Transverse colon (tissue), 4 donors: ENCODE data around the gene PTPN2.

Experiments used
- POLR2AphosphoS5 ChIP-seq, 3 donors: sonication (generic); formaldehyde crosslinking; IDR thresholded peaks; one replicate each; pipeline ENCODE4 v1.6.1; 2016; ENCODE audit warnings: antibody characterized with exemption in 3 of 3
- TF ChIP-seq, protein P1 (sequence below), 5 experiments: fragments of 200-600 bp in 3 of 5; fragments of 450-650 bp in 2 of 5; sonication (generic) in 3 of 5; IDR thresholded peaks; 1 replicate in 2 of 5; 2 replicates in 3 of 5; pipeline ENCODE4 v1.5.1; 2016 to 2017; ENCODE audit warnings: antibody characterized with exemption in 5 of 5, inconsistent platforms in 3 of 5, mild to moderate bottlenecking in 2 of 5, moderate library complexity in 1 of 5

DNA sequence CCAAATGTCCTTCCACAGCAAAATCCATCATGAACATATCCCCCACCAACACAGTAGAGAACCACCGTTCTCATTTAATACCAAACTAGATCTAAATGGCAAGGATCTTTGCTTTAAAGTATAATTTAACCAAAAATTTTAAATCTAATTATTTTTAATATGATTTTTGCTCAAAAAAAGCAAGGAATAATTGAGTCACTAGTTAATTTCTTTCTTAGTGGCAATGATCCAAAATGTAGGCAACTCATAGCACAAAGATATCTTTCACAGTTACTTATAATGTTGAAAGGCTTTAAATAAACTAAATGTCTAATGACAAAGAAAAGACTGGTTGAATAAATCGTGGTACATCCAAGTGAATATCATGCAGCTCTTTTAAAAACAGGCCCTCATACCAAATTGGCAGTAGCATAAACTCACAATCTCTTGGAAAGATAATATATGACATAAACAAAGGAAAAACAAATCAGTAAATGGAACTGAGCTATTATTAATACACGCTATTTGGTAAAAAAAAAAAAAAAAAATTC is 20.3 kb downstream of the PTPN2 start:
- TF ChIP-seq, protein P1, sequence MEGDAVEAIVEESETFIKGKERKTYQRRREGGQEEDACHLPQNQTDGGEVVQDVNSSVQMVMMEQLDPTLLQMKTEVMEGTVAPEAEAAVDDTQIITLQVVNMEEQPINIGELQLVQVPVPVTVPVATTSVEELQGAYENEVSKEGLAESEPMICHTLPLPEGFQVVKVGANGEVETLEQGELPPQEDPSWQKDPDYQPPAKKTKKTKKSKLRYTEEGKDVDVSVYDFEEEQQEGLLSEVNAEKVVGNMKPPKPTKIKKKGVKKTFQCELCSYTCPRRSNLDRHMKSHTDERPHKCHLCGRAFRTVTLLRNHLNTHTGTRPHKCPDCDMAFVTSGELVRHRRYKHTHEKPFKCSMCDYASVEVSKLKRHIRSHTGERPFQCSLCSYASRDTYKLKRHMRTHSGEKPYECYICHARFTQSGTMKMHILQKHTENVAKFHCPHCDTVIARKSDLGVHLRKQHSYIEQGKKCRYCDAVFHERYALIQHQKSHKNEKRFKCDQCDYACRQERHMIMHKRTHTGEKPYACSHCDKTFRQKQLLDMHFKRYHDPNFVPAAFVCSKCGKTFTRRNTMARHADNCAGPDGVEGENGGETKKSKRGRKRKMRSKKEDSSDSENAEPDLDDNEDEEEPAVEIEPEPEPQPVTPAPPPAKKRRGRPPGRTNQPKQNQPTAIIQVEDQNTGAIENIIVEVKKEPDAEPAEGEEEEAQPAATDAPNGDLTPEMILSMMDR (IDR thresholded peaks at IDR 0.05), result no peak
- TF ChIP-seq POLR2AphosphoS5 (IDR thresholded peaks at IDR 0.05), result no peak
